Choroid plexus epithelial cell (primary cell): Measurements from ENCODE around the gene ELAVL3.

Source experiments
- DNase-seq: peaks from one replicate; pipeline ENCODE4 v3.0.0-alpha.2; 2010; ENCODE audit warnings: low read depth
- H3K4me3 ChIP-seq: 2 replicates; pipeline ENCODE4 v1.5.1; 2011; ENCODE audit warnings: low read depth, mild to moderate bottlenecking, control low read depth, low read length, moderate library complexity
- CTCF ChIP-seq: conservative IDR thresholded peaks from 2 replicates; pipeline ENCODE4 v1.5.1; 2011; ENCODE audit warnings: low read depth, mild to moderate bottlenecking, control low read depth, inconsistent platforms, low read length, moderate library complexity

The ELAVL3 gene

GRCh38 chr19:11489378-11489777 lies 8.5 kb upstream of the ELAVL3 start:
- no peak for TF ChIP-seq CTCF
- H3K4me3 ChIP-seq = no peak overlapping the region
- no peak for DNase-seq

- H3K4me3 ChIP-seq = no peak overlapping the region
- no peak for DNase-seq
- no peak for TF ChIP-seq CTCF
These were observed 6.0 kb upstream of the ELAVL3 start for GRCh38 chr19:11486661-11487503.

- H3K4me3 ChIP-seq = no peak overlapping the region
- DNase-seq = no peak
- no peak for TF ChIP-seq CTCF
These were observed 4.5 kb upstream of the ELAVL3 start for GRCh38 chr19:11485245-11485837.

- no peak for DNase-seq
- no peak for TF ChIP-seq CTCF
- H3K4me3 ChIP-seq = no peak overlapping the region
These were observed 2.7 kb upstream of the ELAVL3 start for GRCh38 chr19:11483366-11484111.

GRCh38 chr19:11482384-11483050 lies 1.7 kb upstream of the ELAVL3 start:
- TF ChIP-seq CTCF = peak; percentile 64
- H3K4me3 ChIP-seq = peak overlapping the region; percentile 53
- peak; percentile 84 for DNase-seq

GRCh38 chr19:11481534-11482383 lies 913 bp upstream of the ELAVL3 start:
- H3K4me3 ChIP-seq = peak overlapping the region; percentile 53
- TF ChIP-seq CTCF = no peak
- DNase-seq = peak; percentile 90
